Psoas muscle (tissue), 8 donors: ENCODE results near the gene A4GNT. TPM values are rescaled to one million over a fixed set of nuclear protein-coding genes. Genes with fewer than 3 reads are reported as not detected.

Source experiments
- ATAC-seq, 4 donors: fragments of 200-7000 bp; cut with Tn5 transposase; one replicate each; pipeline ENCODE4 v1.9.1; 2020; ENCODE audit warnings: moderate library complexity in 3 of 4, mild to moderate bottlenecking in 2 of 4
- DNase-seq, 2 donors: peaks; one replicate each; pipeline ENCODE4 v3.0.0-alpha.2; 2020
- H3K27ac ChIP-seq: fragments of 200-600 bp; one replicate; pipeline ENCODE4 v1.8.0; 2022
- H3K27me3 ChIP-seq, 3 donors: fragments of 200-600 bp in 1 of 3; one replicate each; pipeline versions ENCODE4 v1.6.1 to v1.8.0; 2013 to 2022; ENCODE audit warnings: low read length in 2 of 3, mild to moderate bottlenecking in 2 of 3, moderate library complexity in 1 of 3; ENCODE audit not compliant: insufficient read depth in 3 of 3
- H3K36me3 ChIP-seq, 2 donors: fragments of 200-600 bp in 1 of 2; one replicate each; pipeline versions ENCODE4 v1.6.1 to v1.8.0; 2013 to 2022; ENCODE audit warnings: low read depth in 1 of 2, mild to moderate bottlenecking in 1 of 2, moderate library complexity in 1 of 2; ENCODE audit not compliant: insufficient read depth in 1 of 2
- H3K4me1 ChIP-seq: fragments of 200-600 bp; one replicate; pipeline ENCODE4 v1.8.0; 2022
- H3K4me3 ChIP-seq: fragments of 200-600 bp; one replicate; pipeline ENCODE4 v1.8.0; 2022; ENCODE audit warnings: mild to moderate bottlenecking
- H3K9me3 ChIP-seq: fragments of 200-600 bp; one replicate; pipeline ENCODE4 v1.8.0; 2022
- WGBS, 3 donors: extraction: QIAGEN DNeasy Blood & Tissue Kit; methylation state at CpG; one replicate each; pipeline versions ENCODE4 v1.1.6 to v1.1.7; 2013; 5-methylcytosine and 5-hydroxymethylcytosine counted together
- intact Hi-C, 2 donors: fragments of 100-400 bp; cut with DNase I; formaldehyde crosslinking; loops; one replicate each; pipeline versions ENCODE4 v1.11.0 to v1.14.2; 2022
- polyA plus RNA-seq, 3 donors: library from polyadenylated mRNA; stranded (reverse); fragments of 200-250 nt; gene quantifications; one replicate each; pipeline ENCODE4 v1.2.3, GENCODE V29; 2013
- total RNA-seq, 4 donors: library from RNA; stranded (reverse); fragmentation: NEBNext Ultra II Directional in 2 of 4; extraction: Animal tissue kit (Norgen Biotek cat#: 25700) in 2 of 4; gene quantifications; one replicate each; pipeline versions ENCODE4 v1.2.1 to v1.2.4, GENCODE V29; 2021 to 2023
- TF ChIP-seq, protein P1 (sequence below): fragments of 200-600 bp; IDR thresholded peaks from one replicate; pipeline ENCODE4 v1.8.0; 2022; ENCODE audit warnings: antibody characterized with exemption
- donor health status: healthy with polysubstance abuse.
- donor health status: DM: no; HTN: no; CAD: no; lungs with moderate emphysema.
- donor health status: Bipolar disorder and iron deficiency.
- donor health status: healthy.
- donor health status: DM: yes; HTN: yes; CAD: no.
- donor health status: DM: no; HTN: no; CAD: no.
- donor health status: DM: no; HTN: no; CAD: no.
- donor health status: DM: yes; HTN: yes; CAD: no.

Gene A4GNT
- total and polyA plus RNA-seq, 7 donors, result not detected

DNA sequence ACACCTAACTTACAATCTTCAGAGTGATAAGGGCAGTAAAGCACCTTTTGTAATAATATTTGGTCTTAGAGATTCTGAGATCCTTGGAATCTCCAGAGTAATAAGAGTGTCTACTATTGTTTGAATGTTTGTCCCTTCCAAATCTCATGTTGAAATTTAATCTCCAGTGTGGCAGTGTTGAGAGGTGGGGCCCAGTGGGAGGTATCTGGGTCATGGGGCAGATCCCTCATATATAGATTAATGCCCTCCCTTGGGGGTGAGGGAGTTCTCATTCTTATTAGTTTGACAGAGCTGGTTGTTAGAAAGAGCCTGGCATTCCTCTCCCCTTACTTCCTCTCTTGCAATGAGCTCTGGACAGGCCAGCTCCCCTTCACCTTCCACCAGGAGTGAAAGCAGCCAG is 32.8 kb downstream of the A4GNT start:
- ATAC-seq, result no peak

DNA sequence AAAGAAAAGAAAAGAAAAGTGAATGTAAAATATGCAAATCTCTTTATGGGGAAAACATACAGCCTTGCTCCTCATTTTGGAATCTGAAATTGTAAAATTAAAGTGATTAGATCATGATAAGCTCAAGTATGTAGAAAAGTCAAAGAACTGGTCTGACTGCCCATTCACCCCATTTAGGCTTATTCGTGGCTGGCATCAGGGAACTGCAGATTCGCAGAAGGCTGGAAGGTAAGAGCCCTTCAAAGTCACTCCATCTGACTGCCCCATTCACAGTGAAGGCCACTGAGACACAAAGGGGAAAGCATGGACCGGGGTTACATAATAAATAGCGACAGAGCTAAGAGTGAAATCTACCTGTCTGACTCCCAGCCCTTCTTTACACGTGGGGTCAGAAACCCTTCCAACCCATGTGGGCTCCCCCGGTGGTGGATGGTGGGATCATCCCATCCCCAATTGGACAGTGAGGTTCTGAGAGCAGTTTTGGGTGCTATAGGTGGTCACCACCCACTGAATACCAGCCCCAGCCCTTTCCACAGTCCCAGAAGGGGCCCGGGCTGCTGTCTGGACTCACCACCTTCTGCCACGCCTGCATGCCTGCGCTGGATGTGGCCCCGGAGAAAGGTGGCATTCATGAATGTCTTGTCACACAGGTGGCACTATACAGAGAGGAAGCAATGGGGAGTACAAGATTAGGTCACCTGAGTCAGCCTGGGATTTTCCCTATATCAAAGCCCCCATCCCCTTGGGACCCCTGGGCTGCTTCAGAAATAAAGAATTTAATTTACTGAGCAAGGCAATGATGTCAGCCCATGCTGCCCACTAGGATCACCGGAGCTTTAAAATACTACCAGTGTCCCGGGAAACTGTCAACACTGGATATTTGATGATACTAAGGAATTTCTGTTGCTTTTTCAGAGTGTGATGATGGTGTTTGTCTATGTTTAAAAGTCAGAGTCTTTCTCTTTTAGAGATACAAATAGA is 34.7 kb downstream of the A4GNT start:
- 84 to 86% (median 85%) methylated on average over 12 of the region's 12 CpGs for WGBS, 3 donors

More for the DNA sequence above, 32.8 kb downstream of the A4GNT start:
- H3K4me1 ChIP-seq, result no peaks in the 10 kb centered on the region
- no peaks in the 10 kb centered on the region for H3K27me3 ChIP-seq
- H3K9me3 ChIP-seq, result no peaks in the 10 kb centered on the region
- H3K36me3 ChIP-seq, result peaks cover 0 to 17% of the 10 kb centered on the region in 2 donors
- TF ChIP-seq, protein P1, sequence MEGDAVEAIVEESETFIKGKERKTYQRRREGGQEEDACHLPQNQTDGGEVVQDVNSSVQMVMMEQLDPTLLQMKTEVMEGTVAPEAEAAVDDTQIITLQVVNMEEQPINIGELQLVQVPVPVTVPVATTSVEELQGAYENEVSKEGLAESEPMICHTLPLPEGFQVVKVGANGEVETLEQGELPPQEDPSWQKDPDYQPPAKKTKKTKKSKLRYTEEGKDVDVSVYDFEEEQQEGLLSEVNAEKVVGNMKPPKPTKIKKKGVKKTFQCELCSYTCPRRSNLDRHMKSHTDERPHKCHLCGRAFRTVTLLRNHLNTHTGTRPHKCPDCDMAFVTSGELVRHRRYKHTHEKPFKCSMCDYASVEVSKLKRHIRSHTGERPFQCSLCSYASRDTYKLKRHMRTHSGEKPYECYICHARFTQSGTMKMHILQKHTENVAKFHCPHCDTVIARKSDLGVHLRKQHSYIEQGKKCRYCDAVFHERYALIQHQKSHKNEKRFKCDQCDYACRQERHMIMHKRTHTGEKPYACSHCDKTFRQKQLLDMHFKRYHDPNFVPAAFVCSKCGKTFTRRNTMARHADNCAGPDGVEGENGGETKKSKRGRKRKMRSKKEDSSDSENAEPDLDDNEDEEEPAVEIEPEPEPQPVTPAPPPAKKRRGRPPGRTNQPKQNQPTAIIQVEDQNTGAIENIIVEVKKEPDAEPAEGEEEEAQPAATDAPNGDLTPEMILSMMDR, result no peak
- intact Hi-C loops, result no loop called here
- DNase-seq, result no peak
- no peak overlapping the region for H3K4me3 ChIP-seq
- H3K27ac ChIP-seq, result no peak overlapping the region

DNA sequence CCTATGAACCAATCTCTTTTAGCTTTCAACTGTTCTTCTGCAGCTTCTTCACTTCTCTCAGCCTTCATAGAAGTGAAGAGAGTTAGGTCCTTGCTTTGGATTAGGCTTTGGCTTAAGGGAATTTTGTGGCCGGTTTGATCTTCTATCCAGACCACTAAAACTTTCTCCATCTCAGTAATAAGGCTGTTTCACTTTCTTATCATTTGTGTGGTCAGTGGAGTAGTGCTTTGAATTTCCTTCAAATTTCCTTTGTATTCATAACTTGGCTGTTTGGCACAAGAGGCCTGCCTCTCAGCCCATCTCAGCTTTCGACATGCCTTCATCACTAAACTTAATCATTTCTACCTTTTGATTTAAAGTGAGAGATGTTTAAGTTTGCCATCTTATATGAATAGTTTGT is 38.5 kb downstream of the A4GNT start:
- H3K4me1 ChIP-seq, result no peaks in the 10 kb centered on the region
- 46 to 49% (median 47%) methylated on average over 2 of the region's 2 CpGs for WGBS, 3 donors
- ATAC-seq, result no peak
- no peak for DNase-seq
- no peaks in the 10 kb centered on the region for H3K27me3 ChIP-seq
- no peaks in the 10 kb centered on the region for H3K9me3 ChIP-seq
- intact Hi-C loops, result no loop called here
- H3K4me3 ChIP-seq, result no peak overlapping the region
- no peak overlapping the region for H3K27ac ChIP-seq
- TF ChIP-seq, protein P1, result no peak
- H3K36me3 ChIP-seq, result peaks cover 0 to 21% of the 10 kb centered on the region in 2 donors

More for the DNA sequence above, 34.7 kb downstream of the A4GNT start:
- intact Hi-C loops, result no loop called here
- no peaks in the 10 kb centered on the region for H3K9me3 ChIP-seq
- no peak overlapping the region for H3K27ac ChIP-seq
- no peak overlapping the region for H3K4me3 ChIP-seq
- peaks cover 0 to 25% of the 10 kb centered on the region in 2 donors for H3K36me3 ChIP-seq
- ATAC-seq, result no peak
- no peaks in the 10 kb centered on the region for H3K4me1 ChIP-seq
- TF ChIP-seq, protein P1, result peak; percentile 7
- DNase-seq, result no peak
- H3K27me3 ChIP-seq, result no peaks in the 10 kb centered on the region

DNA sequence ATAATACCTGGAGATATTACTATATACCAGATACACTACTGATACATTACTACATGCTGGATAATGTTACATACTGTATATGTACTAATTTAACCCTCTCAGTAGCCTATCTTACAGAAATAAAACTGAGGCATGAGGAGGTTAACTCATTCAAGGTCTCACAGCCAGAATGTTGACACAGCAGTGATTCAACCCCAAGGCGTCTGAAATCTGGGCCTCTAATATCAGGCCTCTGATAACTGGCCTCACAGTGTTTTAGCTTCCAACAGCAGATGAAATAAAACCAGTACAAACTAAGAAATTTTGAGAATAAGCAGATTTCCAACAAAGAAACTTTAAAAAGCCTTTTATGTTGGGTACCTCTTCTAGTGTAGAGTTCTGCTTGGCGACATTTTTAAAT is 40.2 kb downstream of the A4GNT start:
- 91 to 94% (median 93%) methylated on average over 2 of the region's 2 CpGs for WGBS, 3 donors
- Histone ChIP-seq H3K27ac (no peak overlapping the region), H3K36me3 (peaks cover 0 to 28% of the 10 kb centered on the region in 2 donors), H3K9me3 (no peaks in the 10 kb centered on the region), H3K4me1 (no peaks in the 10 kb centered on the region), H3K27me3 (no peaks in the 10 kb centered on the region), H3K4me3 (no peak overlapping the region)
- DNase-seq (no peak), ATAC-seq (no peak)
- intact Hi-C loops, result no loop called here
- TF ChIP-seq, protein P1, result no peak
